ENCODE measurements around the gene KIAA0232. TPM values are rescaled to one million over a fixed set of nuclear protein-coding genes. Genes with fewer than 3 reads are reported as not detected.
A peak's percentile ranks its signal among the peaks of the same experiment; 100 is the strongest.

The KIAA0232 gene, protein sequence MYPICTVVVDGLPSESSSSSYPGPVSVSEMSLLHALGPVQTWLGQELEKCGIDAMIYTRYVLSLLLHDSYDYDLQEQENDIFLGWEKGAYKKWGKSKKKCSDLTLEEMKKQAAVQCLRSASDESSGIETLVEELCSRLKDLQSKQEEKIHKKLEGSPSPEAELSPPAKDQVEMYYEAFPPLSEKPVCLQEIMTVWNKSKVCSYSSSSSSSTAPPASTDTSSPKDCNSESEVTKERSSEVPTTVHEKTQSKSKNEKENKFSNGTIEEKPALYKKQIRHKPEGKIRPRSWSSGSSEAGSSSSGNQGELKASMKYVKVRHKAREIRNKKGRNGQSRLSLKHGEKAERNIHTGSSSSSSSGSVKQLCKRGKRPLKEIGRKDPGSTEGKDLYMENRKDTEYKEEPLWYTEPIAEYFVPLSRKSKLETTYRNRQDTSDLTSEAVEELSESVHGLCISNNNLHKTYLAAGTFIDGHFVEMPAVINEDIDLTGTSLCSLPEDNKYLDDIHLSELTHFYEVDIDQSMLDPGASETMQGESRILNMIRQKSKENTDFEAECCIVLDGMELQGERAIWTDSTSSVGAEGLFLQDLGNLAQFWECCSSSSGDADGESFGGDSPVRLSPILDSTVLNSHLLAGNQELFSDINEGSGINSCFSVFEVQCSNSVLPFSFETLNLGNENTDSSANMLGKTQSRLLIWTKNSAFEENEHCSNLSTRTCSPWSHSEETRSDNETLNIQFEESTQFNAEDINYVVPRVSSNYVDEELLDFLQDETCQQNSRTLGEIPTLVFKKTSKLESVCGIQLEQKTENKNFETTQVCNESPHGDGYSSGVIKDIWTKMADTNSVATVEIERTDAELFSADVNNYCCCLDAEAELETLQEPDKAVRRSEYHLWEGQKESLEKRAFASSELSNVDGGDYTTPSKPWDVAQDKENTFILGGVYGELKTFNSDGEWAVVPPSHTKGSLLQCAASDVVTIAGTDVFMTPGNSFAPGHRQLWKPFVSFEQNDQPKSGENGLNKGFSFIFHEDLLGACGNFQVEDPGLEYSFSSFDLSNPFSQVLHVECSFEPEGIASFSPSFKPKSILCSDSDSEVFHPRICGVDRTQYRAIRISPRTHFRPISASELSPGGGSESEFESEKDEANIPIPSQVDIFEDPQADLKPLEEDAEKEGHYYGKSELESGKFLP (N-terminal part only)
- 10 to 100 TPM in 2 of 4 donors, 1 to 10 TPM in 2; 6.7 to 21.5 (median 8.6) TPM for polyA plus RNA-seq
- long read RNA-seq, donor 1, partial matches to known transcripts = 15 of 15 reads
- long read RNA-seq, donor 1, other reads (novel, unspliced or antisense) = 0 of 15 reads
- long read RNA-seq, donor 2, full-length matches to known transcripts = 1 of 1 reads
- long read RNA-seq, donor 2, partial matches to known transcripts = 0 of 1 reads
- long read RNA-seq, donor 2, other reads (novel, unspliced or antisense) = 0 of 1 reads
- long read RNA-seq, donor 3, partial matches to known transcripts = 0 of 1 reads
- long read RNA-seq, donor 3, other reads (novel, unspliced or antisense) = 0 of 1 reads
- long read RNA-seq, donor 4 = 0 reads
- long read RNA-seq, donor 5 = 0 reads
- long read RNA-seq, donor 6 = 0 reads
- long read RNA-seq, donor 7 = 0 reads
- long read RNA-seq, donor 8 = 0 reads
- long read RNA-seq, donor 9 = 0 reads
- long read RNA-seq, donor 10, partial matches to known transcripts = 18 of 19 reads
- long read RNA-seq, donor 10, other reads (novel, unspliced or antisense) = 0 of 19 reads

DNA sequence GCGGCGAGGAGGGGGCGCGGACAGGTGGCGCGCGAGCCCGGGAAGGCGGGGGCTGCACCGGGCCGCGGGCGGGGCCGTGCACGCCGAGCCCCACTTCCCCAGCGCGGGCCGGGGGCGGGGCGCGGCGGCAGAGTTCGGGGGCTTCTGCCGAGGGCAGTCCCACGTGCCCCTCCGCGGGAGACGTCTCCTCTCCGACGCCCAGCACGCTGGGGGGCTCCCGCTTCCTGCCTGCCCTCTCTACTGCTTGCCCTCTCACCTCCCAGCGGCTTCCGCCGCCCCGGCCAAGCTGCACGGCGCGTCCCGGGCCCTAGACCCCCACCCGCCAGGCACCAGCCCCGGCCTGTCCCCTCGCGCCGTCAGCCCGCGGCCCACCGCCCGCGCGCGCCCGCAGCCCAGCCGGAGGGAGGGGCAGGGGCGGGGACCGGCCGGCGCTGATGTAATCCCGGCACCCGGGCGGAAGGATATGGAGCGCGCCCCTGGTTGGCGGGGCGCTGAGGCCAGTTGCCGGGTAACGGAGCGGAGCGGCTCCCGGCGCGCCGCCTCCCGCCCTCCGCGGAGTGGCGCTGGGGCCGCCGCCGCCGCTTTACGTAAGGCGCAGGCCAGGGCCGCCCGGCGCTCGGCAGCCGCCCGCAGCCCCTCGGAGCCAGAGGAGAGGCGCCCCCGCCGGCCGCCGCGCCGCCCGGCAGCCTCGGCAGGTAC is at the start of gene KIAA0232:
KIAA0232 (plus strand) TSS at position 581 of the 699 bp plus-strand sequence. CDS start 41,727 bp downstream, outside the sequence.
- WGBS, 3 donors = 0 to 1% (median 0%) methylated on average over 55 to 100 of the region's 100 CpGs
- Histone ChIP-seq H3K27ac (ENCODE audit: low read depth in 1 of 3, low read length in 2 of 3) (peak within 1 kb of the TSS; percentile 99 to 100 (median 99)), H3K27me3 (ENCODE audit: control insufficient read depth in 3 of 3, insufficient read depth in 3 of 3, low read length in 3 of 3) (no peaks in the 10 kb centered on the region), H3K9me3 (ENCODE audit: control insufficient read depth in 2 of 2, insufficient read depth in 1 of 2, low read depth in 1 of 2, low read length in 1 of 2) (no peaks in the 10 kb centered on the region), H3K36me3 (ENCODE audit: control insufficient read depth in 3 of 3, insufficient read depth in 2 of 3, low read depth in 1 of 3, low read length in 3 of 3) (peaks cover 0 to 11% (median 0%) of the 10 kb centered on the region in 3 donors), H3K4me1 (ENCODE audit: control insufficient read depth in 3 of 3, insufficient read depth in 2 of 3, low read depth in 1 of 3, low read length in 2 of 3) (peaks cover 0 to 13% (median 4%) of the 10 kb centered on the region in 3 donors), H3K4me3 (ENCODE audit: low read depth in 1 of 3, low read length in 3 of 3) (peak within 1 kb of the TSS; percentile 91 to 98 (median 97))
- DNase-seq (peak; percentile 86 to 97), FAIRE-seq (no peak)

DNA sequence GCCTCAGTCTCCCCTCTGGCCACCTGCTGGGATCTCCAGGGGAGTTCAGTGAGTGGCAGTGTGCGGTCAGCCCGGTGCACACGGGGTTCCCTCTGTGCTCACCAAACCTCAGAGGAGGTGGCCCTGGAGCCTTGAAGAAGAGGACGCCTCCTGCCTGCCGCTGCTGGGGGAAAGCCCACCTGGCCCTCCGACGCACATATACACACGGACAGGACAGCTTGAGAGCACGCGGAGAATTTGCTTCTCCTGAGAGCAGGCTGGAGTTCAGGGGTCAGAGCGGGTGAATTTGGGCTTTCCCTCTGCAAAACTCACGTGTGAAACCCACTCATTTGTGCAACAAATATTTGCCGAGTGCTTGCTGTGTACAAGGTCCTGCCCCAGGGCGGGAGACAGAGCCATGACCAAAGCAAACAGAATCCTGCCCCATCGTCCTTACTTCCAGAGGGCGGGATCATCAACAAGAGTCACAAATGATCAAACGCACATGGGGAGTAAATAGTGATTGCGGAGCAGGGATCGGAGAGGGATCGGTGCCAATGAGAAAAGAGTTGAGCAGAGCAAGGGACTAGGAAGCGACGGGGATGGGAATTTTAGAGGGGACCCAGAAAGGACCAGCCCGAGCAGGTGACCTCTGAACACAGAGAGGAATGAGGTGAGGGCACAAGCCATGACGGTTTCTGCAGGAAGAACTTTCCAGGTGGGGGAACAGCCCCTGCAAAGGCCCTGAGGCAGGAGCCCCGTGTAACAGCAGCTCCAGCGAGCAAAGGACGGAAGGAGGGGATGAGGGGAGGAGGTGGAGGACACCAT is 49.0 kb upstream of the KIAA0232 start:
- FAIRE-seq (no peak), DNase-seq (no peak)
- Histone ChIP-seq H3K4me3 (ENCODE audit: low read depth in 1 of 3, low read length in 3 of 3) (no peak overlapping the region), H3K9me3 (ENCODE audit: control insufficient read depth in 2 of 2, insufficient read depth in 1 of 2, low read depth in 1 of 2, low read length in 1 of 2) (no peaks in the 10 kb centered on the region), H3K27me3 (ENCODE audit: control insufficient read depth in 3 of 3, insufficient read depth in 3 of 3, low read length in 3 of 3) (no peaks in the 10 kb centered on the region), H3K27ac (ENCODE audit: low read depth in 1 of 3, low read length in 2 of 3) (no peak overlapping the region), H3K4me1 (ENCODE audit: control insufficient read depth in 3 of 3, insufficient read depth in 2 of 3, low read depth in 1 of 3, low read length in 2 of 3) (no peaks in the 10 kb centered on the region), H3K36me3 (ENCODE audit: control insufficient read depth in 3 of 3, insufficient read depth in 2 of 3, low read depth in 1 of 3, low read length in 3 of 3) (no peaks in the 10 kb centered on the region)
- WGBS, 3 donors = 86 to 90% (median 87%) methylated on average over 27 of the region's 27 CpGs

DNA sequence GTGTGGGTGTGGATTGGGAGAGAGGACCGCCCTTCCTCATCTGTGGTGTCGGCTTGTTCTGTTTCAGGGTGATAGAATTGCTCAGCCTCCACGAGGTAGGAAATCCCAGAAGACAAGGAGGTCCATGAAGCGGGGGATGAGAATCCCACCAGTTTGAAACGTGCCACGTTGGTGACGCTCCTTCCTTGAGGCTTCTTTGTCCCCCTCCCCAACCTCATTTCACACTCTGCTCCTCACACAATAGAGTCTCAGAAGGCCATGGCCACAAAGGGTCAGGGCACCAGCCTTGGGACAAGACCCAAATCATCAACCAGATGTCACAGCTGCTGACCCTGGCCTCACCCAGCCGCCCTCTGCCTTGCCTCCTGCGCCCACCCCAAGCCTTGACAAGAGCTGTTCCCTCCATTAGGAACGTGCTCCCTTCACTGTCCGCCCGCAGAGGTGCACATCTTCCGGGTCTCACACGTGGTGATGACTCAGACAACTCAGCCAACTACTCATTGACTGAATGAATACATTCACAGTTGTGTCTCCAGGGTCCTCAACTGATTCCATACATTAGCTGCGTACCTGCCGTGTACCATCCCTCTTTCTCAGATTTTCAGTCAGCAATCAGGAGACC is 48.3 kb upstream of the KIAA0232 start:
- 82 to 93% (median 84%) methylated on average over 13 to 16 of the region's 16 CpGs for WGBS, 3 donors
- FAIRE-seq = no peak
- no peaks in the 10 kb centered on the region for H3K9me3 ChIP-seq (ENCODE audit: control insufficient read depth in 2 of 2, insufficient read depth in 1 of 2, low read depth in 1 of 2, low read length in 1 of 2)
- no peak for DNase-seq
- H3K27ac ChIP-seq (ENCODE audit: low read depth in 1 of 3, low read length in 2 of 3) = no peak overlapping the region
- no peaks in the 10 kb centered on the region for H3K4me1 ChIP-seq (ENCODE audit: control insufficient read depth in 3 of 3, insufficient read depth in 2 of 3, low read depth in 1 of 3, low read length in 2 of 3)
- H3K36me3 ChIP-seq (ENCODE audit: control insufficient read depth in 3 of 3, insufficient read depth in 2 of 3, low read depth in 1 of 3, low read length in 3 of 3) = no peaks in the 10 kb centered on the region
- no peaks in the 10 kb centered on the region for H3K27me3 ChIP-seq (ENCODE audit: control insufficient read depth in 3 of 3, insufficient read depth in 3 of 3, low read length in 3 of 3)
- H3K4me3 ChIP-seq (ENCODE audit: low read depth in 1 of 3, low read length in 3 of 3) = no peak overlapping the region

GRCh38 chr4:6739920-6740319 is 42.6 kb upstream of the KIAA0232 start:
- no peak for DNase-seq
- 89 to 91% (median 91%) methylated on average over 4 of the region's 4 CpGs for WGBS, 3 donors

DNA sequence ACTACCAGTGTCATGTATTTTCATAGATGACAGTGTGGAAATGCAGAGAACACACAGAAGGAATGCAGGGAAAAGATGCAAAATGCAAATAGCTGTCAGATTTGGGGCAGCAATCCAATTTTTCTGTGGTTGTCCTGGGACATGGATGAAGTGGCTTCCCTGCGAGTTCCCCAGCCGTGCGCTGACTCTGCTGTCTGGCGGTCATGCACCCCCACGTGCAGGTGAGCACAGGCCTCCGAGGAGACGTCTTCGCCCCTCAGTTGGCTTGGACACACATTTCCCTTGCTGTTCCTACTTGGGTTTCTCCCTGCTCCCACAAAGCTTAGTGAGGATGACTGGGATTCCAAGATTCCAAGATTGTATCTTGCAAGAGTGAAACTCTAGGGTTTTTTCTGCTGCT is 42.2 kb upstream of the KIAA0232 start:
- Histone ChIP-seq H3K9me3 (ENCODE audit: control insufficient read depth in 2 of 2, insufficient read depth in 1 of 2, low read depth in 1 of 2, low read length in 1 of 2) (no peaks in the 10 kb centered on the region), H3K4me3 (ENCODE audit: low read depth in 1 of 3, low read length in 3 of 3) (no peak overlapping the region), H3K27me3 (ENCODE audit: control insufficient read depth in 3 of 3, insufficient read depth in 3 of 3, low read length in 3 of 3) (no peaks in the 10 kb centered on the region), H3K27ac (ENCODE audit: low read depth in 1 of 3, low read length in 2 of 3) (no peak overlapping the region), H3K4me1 (ENCODE audit: control insufficient read depth in 3 of 3, insufficient read depth in 2 of 3, low read depth in 1 of 3, low read length in 2 of 3) (no peaks in the 10 kb centered on the region), H3K36me3 (ENCODE audit: control insufficient read depth in 3 of 3, insufficient read depth in 2 of 3, low read depth in 1 of 3, low read length in 3 of 3) (no peaks in the 10 kb centered on the region)
- 90 to 95% (median 93%) methylated on average over 8 of the region's 8 CpGs for WGBS, 3 donors
- FAIRE-seq (no peak), DNase-seq (no peak)

More at GRCh38 chr4:6739920-6740319, 42.6 kb upstream of the KIAA0232 start:
- H3K27ac ChIP-seq (ENCODE audit: low read depth in 1 of 3, low read length in 2 of 3) = no peak overlapping the region
- no peaks in the 10 kb centered on the region for H3K9me3 ChIP-seq (ENCODE audit: control insufficient read depth in 2 of 2, insufficient read depth in 1 of 2, low read depth in 1 of 2, low read length in 1 of 2)
- H3K4me3 ChIP-seq (ENCODE audit: low read depth in 1 of 3, low read length in 3 of 3) = no peak overlapping the region
- H3K36me3 ChIP-seq (ENCODE audit: control insufficient read depth in 3 of 3, insufficient read depth in 2 of 3, low read depth in 1 of 3, low read length in 3 of 3) = no peaks in the 10 kb centered on the region
- no peaks in the 10 kb centered on the region for H3K27me3 ChIP-seq (ENCODE audit: control insufficient read depth in 3 of 3, insufficient read depth in 3 of 3, low read length in 3 of 3)
- FAIRE-seq = no peak
- H3K4me1 ChIP-seq (ENCODE audit: control insufficient read depth in 3 of 3, insufficient read depth in 2 of 3, low read depth in 1 of 3, low read length in 2 of 3) = no peaks in the 10 kb centered on the region

- Histone ChIP-seq H3K4me1 (ENCODE audit: control insufficient read depth in 3 of 3, insufficient read depth in 2 of 3, low read depth in 1 of 3, low read length in 2 of 3) (peaks cover 2 to 10% (median 2%) of the 10 kb centered on the region in 3 donors), H3K9me3 (ENCODE audit: control insufficient read depth in 2 of 2, insufficient read depth in 1 of 2, low read depth in 1 of 2, low read length in 1 of 2) (no peaks in the 10 kb centered on the region), H3K27ac (ENCODE audit: low read depth in 1 of 3, low read length in 2 of 3) (no peak overlapping the region), H3K27me3 (ENCODE audit: control insufficient read depth in 3 of 3, insufficient read depth in 3 of 3, low read length in 3 of 3) (no peaks in the 10 kb centered on the region), H3K36me3 (ENCODE audit: control insufficient read depth in 3 of 3, insufficient read depth in 2 of 3, low read depth in 1 of 3, low read length in 3 of 3) (no peaks in the 10 kb centered on the region), H3K4me3 (ENCODE audit: low read depth in 1 of 3, low read length in 3 of 3) (no peak overlapping the region)
- 72 to 81% (median 74%) methylated on average over 2 of the region's 2 CpGs for WGBS, 3 donors
- FAIRE-seq (no peak), DNase-seq (no peak)
Measured at GRCh38 chr4:6742507-6742906, 40.0 kb upstream of the KIAA0232 start.

Measured in small intestine (tissue), 16 donors.